BLaER1 treated with 17β-estradiol and CSF1 and Interleukin-3, amounts not matched to agents 10 nM and 100 nM (cell line): ENCODE results near the gene ING5.
"Not testable (repeated sequence)": the region's sequence is repeated elsewhere in the genome, so short reads cannot be mapped to it uniquely, and the experiment has no call there.

Source experiments
- H3K27ac ChIP-seq, 11 experiments: shearing (Covaris generic); formaldehyde crosslinking; 2 replicates each; pipeline ENCODE4 v1.8.1; 2022
- H3K27me3 ChIP-seq, 11 experiments: shearing (Covaris generic); formaldehyde crosslinking; 2 replicates each; pipeline ENCODE4 v1.8.1; 2022
- H3K36me3 ChIP-seq, 11 experiments: shearing (Covaris generic); formaldehyde crosslinking; 2 replicates each; pipeline ENCODE4 v1.8.1; 2022
- H3K4me1 ChIP-seq, 10 experiments: shearing (Covaris generic); formaldehyde crosslinking; 2 replicates each; pipeline ENCODE4 v1.8.1; 2022
- H3K4me2 ChIP-seq, 11 experiments: shearing (Covaris generic); formaldehyde crosslinking; 2 replicates each; pipeline ENCODE4 v1.8.1; 2022
- H3K4me3 ChIP-seq, 10 experiments: shearing (Covaris generic); formaldehyde crosslinking; 2 replicates each; pipeline ENCODE4 v1.8.1; 2022
- H3K9ac ChIP-seq, 11 experiments: shearing (Covaris generic); formaldehyde crosslinking; 2 replicates each; pipeline ENCODE4 v1.8.1; 2022
- H3K9me3 ChIP-seq, 11 experiments: shearing (Covaris generic); formaldehyde crosslinking; replicated peaks in 1 of 11; 2 replicates each; pipeline ENCODE4 v1.8.1; 2022
- H4K20me1 ChIP-seq, 11 experiments: shearing (Covaris generic); formaldehyde crosslinking; 2 replicates each; pipeline ENCODE4 v1.8.1; 2022
- Cebpa-rat ChIP-seq, 11 experiments: shearing (Covaris generic); IDR thresholded peaks; 2 replicates each; pipeline ENCODE4 v1.8.1; 2022

Gene ING5

DNA sequence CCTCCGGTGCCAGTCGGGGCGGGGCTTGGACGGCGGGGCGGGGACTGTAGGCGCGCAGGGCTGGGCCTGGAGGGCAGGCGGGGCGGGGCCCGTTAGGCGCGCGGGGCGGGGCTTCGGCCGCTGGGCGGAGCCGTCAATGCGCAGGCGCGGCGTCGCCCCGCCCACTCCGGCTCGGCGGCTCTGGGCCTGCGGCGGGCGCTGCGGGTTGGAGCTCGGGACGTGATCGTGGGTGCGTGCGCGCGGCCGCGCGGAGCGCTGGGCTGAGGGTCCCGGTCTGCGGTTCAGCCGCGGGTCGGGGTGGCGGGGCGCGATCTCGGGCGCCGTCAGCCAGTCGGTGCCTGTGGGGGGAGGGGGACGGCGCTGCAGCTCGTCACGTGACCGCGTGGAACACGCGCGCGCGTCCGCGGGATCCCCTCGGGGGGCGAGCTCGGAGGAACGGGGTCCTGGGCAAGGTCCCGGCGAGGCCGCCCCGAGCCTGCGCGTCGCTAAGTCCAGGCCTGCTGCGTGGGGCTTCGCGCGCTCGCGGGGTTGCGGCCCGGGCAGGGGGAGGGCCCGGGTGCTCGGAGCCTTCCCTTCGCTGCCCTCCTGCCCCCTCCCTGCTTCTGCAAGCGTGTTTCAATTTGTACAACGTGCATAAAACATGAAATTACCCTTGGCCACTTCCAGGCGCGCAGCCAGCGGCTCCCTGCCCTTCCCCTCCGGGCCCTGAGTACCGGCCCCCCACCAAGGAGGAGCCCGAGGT is 32.8 kb downstream of the ING5 start, which contains the start of gene D2HGDH:
Gene D2HGDH, plus strand, starts transcription at position 164 of the 742 bp plus-strand sequence. CDS start 595 bp downstream, outside the sequence.
- Histone ChIP-seq H3K4me3 (peak within 1 kb of the TSS; percentile 77 to 95 (median 80)), H3K4me2 (peak within 1 kb of the TSS; percentile 88 to 99 (median 97)), H3K36me3 (peaks cover 0 to 20% (median 5%) of the 10 kb centered on the region in 11 experiments; a peak in 6 of 22 replicates), H3K27ac (peak within 1 kb of the TSS; percentile 91 to 98 (median 94)), H3K9ac (peak within 1 kb of the TSS; percentile 88 to 96 (median 94)), H3K9me3 (no peaks in the 10 kb centered on the region), H4K20me1 (peaks cover 0 to 27% (median 8%) of the 10 kb centered on the region in 11 experiments; a peak in 8 of 22 replicates), H3K4me1 (peaks cover 80 to 90% (median 88%) of the 10 kb centered on the region in 10 experiments), H3K27me3 (no peaks in the 10 kb centered on the region)
- no peak for TF ChIP-seq Cebpa-rat (IDR thresholded peaks at IDR 0.05)

DNA sequence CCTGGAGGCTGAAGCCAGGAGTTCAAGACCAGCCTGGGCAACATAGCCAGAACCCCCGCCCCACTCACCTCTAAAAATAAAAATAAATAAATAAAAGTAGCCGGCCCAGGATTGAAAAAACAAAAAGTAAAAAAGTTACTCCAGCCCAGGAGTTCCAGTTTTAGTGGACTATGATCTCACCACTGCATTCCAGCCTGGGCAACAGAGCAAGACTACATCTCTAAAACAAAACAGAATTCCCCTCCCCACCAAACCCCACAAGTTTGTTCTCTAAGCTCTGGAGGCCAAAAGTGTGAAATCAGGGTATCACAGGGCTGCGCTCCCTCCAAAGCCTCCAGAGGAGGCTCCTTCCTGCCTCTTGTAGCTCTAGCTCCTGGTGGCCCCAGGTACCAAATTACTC is 34.3 kb downstream of the ING5 start:
- Histone ChIP-seq H4K20me1 (peaks cover 0 to 40% (median 8%) of the 10 kb centered on the region in 11 experiments; a peak in 9 of 22 replicates), H3K4me3 (peak overlapping the region in 8 of 10 experiments; percentile 77 to 95 (median 80); a peak in 13 of 20 replicates), H3K4me1 (peaks cover 80 to 90% (median 88%) of the 10 kb centered on the region in 10 experiments), H3K9me3 (no peaks in the 10 kb centered on the region), H3K27ac (peak overlapping the region in 10 of 11 experiments; percentile 92 to 98 (median 94); a peak in 17 of 22 replicates), H3K9ac (peak overlapping the region; percentile 88 to 96 (median 94); a peak in 18 of 22 replicates), H3K27me3 (no peaks in the 10 kb centered on the region), H3K36me3 (peaks cover 0 to 21% (median 5%) of the 10 kb centered on the region in 11 experiments; a peak in 6 of 22 replicates), H3K4me2 (peak overlapping the region; percentile 85 to 99 (median 97))
- no peak for TF ChIP-seq Cebpa-rat (IDR thresholded peaks at IDR 0.05)

DNA sequence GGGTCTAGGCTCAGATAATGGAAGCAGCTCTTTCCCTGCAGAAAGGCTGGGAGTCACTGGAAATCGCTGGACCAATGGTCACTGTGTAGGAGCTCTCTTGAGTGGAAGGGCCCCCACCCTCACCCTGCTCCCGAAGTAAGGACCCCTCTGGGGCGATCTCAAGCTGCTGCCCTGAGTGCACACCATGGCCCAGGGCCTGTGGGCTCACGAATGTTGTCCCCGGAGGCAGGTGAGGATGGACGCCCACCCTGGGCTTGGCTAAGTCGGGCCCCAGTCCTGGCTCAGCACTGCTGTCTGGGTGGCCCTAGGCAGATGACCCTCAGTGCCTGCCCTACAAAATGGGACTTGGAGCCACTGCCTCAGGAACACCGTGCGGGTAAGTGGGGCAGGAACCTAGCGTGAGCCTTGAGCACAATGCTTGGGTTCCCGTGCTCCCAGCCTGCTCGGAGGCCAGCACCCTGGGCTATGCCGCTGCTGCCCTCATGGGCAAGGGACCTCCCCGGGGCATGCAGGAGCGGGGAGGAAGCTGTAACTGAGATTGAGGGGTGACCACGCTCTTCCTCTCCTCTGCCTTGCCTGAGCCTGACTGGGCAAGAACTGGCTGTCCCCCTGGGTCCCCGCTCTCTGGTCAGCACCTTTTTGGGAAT is 36.3 kb downstream of the ING5 start:
- Histone ChIP-seq H3K27ac (peak overlapping the region in 6 of 11 experiments; percentile 19 to 80 (median 76); a peak in 10 of 22 replicates), H3K27me3 (no peaks in the 10 kb centered on the region), H3K4me2 (peak overlapping the region; percentile 82 to 99 (median 96)), H3K9me3 (no peaks in the 10 kb centered on the region), H3K4me1 (peaks cover 84 to 92% (median 89%) of the 10 kb centered on the region in 10 experiments), H4K20me1 (peaks cover 0 to 52% (median 8%) of the 10 kb centered on the region in 11 experiments; a peak in 9 of 22 replicates), H3K9ac (peak overlapping the region in 5 of 11 experiments; percentile 8 to 62 (median 21); a peak in 7 of 22 replicates), H3K4me3 (no peak overlapping the region), H3K36me3 (peaks cover 0 to 21% (median 5%) of the 10 kb centered on the region in 11 experiments; a peak in 6 of 22 replicates)
- TF ChIP-seq Cebpa-rat (IDR thresholded peaks at IDR 0.05) = no peak

DNA sequence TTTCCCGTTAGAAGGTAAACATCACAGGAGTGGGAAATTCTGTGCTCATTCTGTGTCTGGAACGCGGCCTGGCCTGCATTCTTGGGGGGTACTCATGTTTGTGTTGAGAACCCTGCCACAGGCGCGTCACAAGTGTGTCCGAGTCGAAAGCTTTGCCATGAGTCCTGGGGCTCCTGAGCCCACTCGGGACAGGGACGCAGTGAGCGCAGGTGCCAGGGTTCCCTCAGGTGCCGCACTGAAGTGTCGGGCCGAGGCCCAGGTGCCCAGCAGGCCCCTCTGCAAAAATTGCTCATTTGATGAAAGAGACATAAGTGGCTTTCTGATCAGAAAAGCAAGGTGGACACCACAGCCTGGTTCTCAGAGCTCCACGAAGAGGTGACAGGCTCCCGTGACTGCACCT is 37.3 kb downstream of the ING5 start:
- H3K36me3 ChIP-seq = peaks cover 0 to 27% (median 8%) of the 10 kb centered on the region in 11 experiments; a peak in 12 of 22 replicates
- H3K27me3 ChIP-seq = no peaks in the 10 kb centered on the region
- peak overlapping the region in 10 of 11 experiments; percentile 64 to 85 (median 78); a peak in 18 of 22 replicates for H3K27ac ChIP-seq
- peak overlapping the region; percentile 82 to 99 (median 96) for H3K4me2 ChIP-seq
- H3K9me3 ChIP-seq = no peaks in the 10 kb centered on the region
- no peak for TF ChIP-seq Cebpa-rat (IDR thresholded peaks at IDR 0.05)
- H3K9ac ChIP-seq = peak overlapping the region in 9 of 11 experiments; percentile 5 to 66 (median 34); a peak in 10 of 22 replicates
- peaks cover 84 to 92% (median 89%) of the 10 kb centered on the region in 10 experiments for H3K4me1 ChIP-seq
- H4K20me1 ChIP-seq = peaks cover 0 to 58% (median 8%) of the 10 kb centered on the region in 11 experiments; a peak in 9 of 22 replicates
- H3K4me3 ChIP-seq = peak overlapping the region in 1 of 10 experiments; percentile 8; a peak in 1 of 20 replicates

DNA sequence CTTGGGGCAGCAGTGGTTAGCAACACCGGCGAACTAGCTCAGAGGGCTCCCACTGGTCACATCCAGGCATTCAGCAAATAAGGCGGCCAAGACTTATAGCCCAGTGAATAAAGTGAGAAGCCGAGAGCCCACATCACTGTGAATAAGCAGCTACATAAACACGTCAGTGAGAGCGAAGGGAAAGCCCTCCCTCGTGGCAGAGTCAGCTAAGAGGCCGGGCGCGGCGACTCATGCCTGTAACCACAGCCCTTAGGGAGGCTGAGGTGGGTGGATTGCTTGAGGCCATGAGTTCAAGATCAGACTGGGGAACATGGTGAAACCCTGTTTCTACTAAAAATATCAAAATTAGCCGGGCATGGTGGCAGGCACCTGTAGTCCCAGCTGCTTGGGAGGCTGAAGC is 37.8 kb downstream of the ING5 start:
- H4K20me1 ChIP-seq = peaks cover 0 to 59% (median 8%) of the 10 kb centered on the region in 11 experiments; a peak in 9 of 22 replicates
- H3K4me2 ChIP-seq = peak overlapping the region; percentile 82 to 99 (median 96)
- peak overlapping the region in 9 of 11 experiments; percentile 5 to 66 (median 52); a peak in 12 of 22 replicates for H3K9ac ChIP-seq
- H3K4me1 ChIP-seq = peaks cover 89 to 96% (median 93%) of the 10 kb centered on the region in 10 experiments
- H3K4me3 ChIP-seq = peak overlapping the region in 1 of 10 experiments; percentile 8; a peak in 2 of 20 replicates
- H3K36me3 ChIP-seq = peaks cover 2 to 32% (median 9%) of the 10 kb centered on the region in 11 experiments; a peak in 13 of 22 replicates
- TF ChIP-seq Cebpa-rat (IDR thresholded peaks at IDR 0.05) = no peak
- no peaks in the 10 kb centered on the region for H3K27me3 ChIP-seq
- peak overlapping the region in 10 of 11 experiments; percentile 64 to 85 (median 78); a peak in 18 of 22 replicates for H3K27ac ChIP-seq
- no peaks in the 10 kb centered on the region for H3K9me3 ChIP-seq

DNA sequence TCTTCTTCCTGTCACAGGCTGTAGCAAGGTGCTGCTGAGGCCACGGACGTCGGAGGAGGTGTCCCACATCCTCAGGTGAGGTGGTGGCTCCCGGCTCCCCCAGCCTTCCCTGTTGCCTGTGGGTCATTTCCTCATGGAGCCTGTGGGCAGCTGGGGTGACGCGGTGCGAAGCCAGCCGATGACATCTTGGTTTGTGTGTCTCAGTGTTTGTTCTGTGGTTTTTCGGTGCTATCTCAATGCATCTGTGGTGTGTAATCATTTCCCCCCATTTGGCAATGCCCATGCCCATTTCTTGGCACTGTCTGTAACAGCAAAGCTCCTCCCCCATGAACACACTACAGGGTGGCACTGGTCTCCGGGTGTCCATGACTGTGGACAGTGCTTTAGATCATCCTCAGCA is 39.2 kb downstream of the ING5 start:
- Histone ChIP-seq H3K4me3 (peak overlapping the region in 2 of 10 experiments; percentile 42 to 46; a peak in 6 of 20 replicates), H3K36me3 (peaks cover 3 to 40% (median 11%) of the 10 kb centered on the region in 11 experiments; a peak in 14 of 22 replicates), H4K20me1 (peaks cover 0 to 56% (median 6%) of the 10 kb centered on the region in 11 experiments; a peak in 9 of 22 replicates), H3K9ac (peak overlapping the region in 10 of 11 experiments; percentile 19 to 68 (median 56); a peak in 16 of 22 replicates), H3K27ac (peak overlapping the region in 10 of 11 experiments; percentile 64 to 85 (median 78); a peak in 20 of 22 replicates), H3K9me3 (no peaks in the 10 kb centered on the region), H3K4me2 (peak overlapping the region; percentile 82 to 99 (median 96)), H3K27me3 (no peaks in the 10 kb centered on the region), H3K4me1 (peaks cover 96 to 100% (median 100%) of the 10 kb centered on the region in 10 experiments)
- peak in 10 of 11 experiments; percentile 52 to 94 (median 88); a peak in 19 of 22 replicates for TF ChIP-seq Cebpa-rat (IDR thresholded peaks at IDR 0.05)

DNA sequence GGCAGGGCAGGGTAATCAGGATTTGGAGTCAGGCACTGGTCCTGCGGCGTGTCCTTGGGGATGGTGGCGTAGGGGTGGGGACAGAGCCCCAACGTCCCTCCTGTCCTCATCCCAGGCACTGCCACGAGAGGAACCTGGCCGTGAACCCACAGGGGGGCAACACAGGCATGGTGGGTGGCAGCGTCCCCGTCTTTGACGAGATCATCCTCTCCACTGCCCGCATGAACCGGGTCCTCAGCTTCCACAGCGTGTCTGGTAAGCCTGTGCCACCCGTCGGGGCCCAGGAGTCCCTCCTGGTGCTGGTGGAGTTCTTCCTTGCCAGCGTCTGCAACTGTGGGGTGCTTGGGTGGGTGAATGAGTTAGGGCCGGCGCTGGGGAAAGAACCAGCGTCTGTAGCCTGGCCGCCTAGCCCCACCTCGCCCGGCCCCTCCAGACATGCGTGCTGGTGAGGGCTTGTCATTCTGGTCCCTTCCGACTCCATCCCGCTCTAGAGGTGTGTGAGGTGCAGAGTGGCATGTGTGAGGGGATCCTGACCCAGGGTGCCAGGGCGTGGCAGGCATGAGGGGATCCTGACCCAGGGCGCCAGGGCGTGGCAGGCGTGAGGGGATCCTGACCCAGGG is 40.6 kb downstream of the ING5 start:
- peaks cover 83 to 96% (median 91%) of the 10 kb centered on the region in 10 experiments for H3K4me1 ChIP-seq

DNA sequence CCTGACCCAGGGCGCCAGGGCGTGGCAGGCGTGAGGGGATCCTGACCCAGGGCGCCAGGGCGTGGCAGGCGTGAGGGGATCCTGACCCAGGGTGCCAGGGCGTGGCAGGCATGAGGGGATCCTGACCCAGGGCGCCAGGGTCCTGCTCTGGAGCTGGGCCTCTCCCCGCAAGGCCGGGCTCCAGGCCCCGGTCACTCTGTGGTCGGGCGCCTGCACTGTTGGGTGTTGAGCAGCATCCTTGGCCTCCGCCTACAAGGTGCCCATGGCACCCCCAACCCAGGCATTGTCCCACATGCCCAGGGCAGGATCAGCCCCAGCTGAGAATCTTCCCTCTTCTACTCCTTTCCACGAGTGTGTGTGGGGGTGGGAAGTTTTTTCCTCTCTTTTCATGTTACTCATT is 41.2 kb downstream of the ING5 start:
- Histone ChIP-seq H3K36me3 (peaks cover 15 to 53% (median 29%) of the 10 kb centered on the region in 11 experiments; a peak in 19 of 22 replicates), H4K20me1 (peaks cover 0 to 49% (median 6%) of the 10 kb centered on the region in 11 experiments; a peak in 9 of 22 replicates), H3K9ac (peak overlapping the region in 9 of 11 experiments; percentile 43 to 75 (median 66); a peak in 14 of 22 replicates), H3K4me2 (peak overlapping the region; percentile 71 to 99 (median 93)), H3K4me3 (peak overlapping the region in 2 of 10 experiments; percentile 30 to 31; a peak in 2 of 20 replicates), H3K27ac (peak overlapping the region in 9 of 11 experiments; percentile 69 to 85 (median 78); a peak in 17 of 22 replicates), H3K9me3 (peaks cover 0 to 17% (median 4%) of the 10 kb centered on the region in 11 experiments; a peak in 7 of 22 replicates), H3K4me1 (peaks cover 77 to 93% (median 85%) of the 10 kb centered on the region in 10 experiments)
- not testable (repeated sequence) for H3K27me3 ChIP-seq

More for the DNA sequence above, 40.6 kb downstream of the ING5 start:
- peak overlapping the region in 9 of 11 experiments; percentile 69 to 85 (median 78); a peak in 19 of 22 replicates for H3K27ac ChIP-seq
- H3K9ac ChIP-seq = peak overlapping the region in 8 of 11 experiments; percentile 31 to 68 (median 46); a peak in 14 of 22 replicates
- H3K4me2 ChIP-seq = peak overlapping the region; percentile 71 to 99 (median 96)
- H3K36me3 ChIP-seq = peaks cover 11 to 50% (median 24%) of the 10 kb centered on the region in 11 experiments; a peak in 19 of 22 replicates
- H3K27me3 ChIP-seq = no peaks in the 10 kb centered on the region
- H3K9me3 ChIP-seq = peaks cover 0 to 12% (median 4%) of the 10 kb centered on the region in 11 experiments; a peak in 7 of 22 replicates
- H4K20me1 ChIP-seq = peaks cover 0 to 55% (median 6%) of the 10 kb centered on the region in 11 experiments; a peak in 9 of 22 replicates
- TF ChIP-seq Cebpa-rat (IDR thresholded peaks at IDR 0.05) = no peak
- peak overlapping the region in 1 of 10 experiments; percentile 5; a peak in 1 of 20 replicates for H3K4me3 ChIP-seq
